ENCODE measurements around the gene SNAP91. TPM values are rescaled to one million over a fixed set of nuclear protein-coding genes. Genes with fewer than 3 reads are reported as not detected.
"Not testable (repeated sequence)": the region's sequence is repeated elsewhere in the genome, so short reads cannot be mapped to it uniquely, and the experiment has no call there.

SNAP91 gene
- total RNA-seq, 1 donor from 2014 or later = 0.40 TPM

DNA sequence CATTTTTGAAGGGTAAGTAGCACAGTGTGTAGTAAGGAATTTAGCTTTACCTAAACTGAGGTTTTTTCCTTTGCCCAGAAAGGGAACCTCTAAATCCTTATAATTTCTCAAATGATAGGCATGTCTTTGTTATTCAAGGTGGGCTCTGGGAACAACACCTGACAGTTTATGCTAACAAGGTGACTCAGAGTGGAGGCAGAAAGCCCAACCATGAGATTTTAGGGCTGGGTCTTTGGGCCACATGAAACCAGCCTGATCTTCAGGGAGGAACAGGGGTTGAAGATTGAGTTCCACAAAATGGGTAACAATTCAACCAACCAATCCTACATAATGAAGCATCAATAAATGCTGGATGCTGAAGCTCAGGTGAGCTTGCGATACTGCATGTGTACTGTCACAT, 149.9 kb downstream of the SNAP91 start:
- Mint-ChIP-seq H3K4me3 (no peak overlapping the region), H3K4me1 (no peaks in the 10 kb centered on the region), H3K9me3 (peaks cover 7% of the 10 kb centered on the region), H3K27ac (no peak overlapping the region), H3K36me3 (no peaks in the 10 kb centered on the region), H3K27me3 (ENCODE audit: low read depth) (peaks cover under 1% of the 10 kb centered on the region)
- TF ChIP-seq, protein P1, sequence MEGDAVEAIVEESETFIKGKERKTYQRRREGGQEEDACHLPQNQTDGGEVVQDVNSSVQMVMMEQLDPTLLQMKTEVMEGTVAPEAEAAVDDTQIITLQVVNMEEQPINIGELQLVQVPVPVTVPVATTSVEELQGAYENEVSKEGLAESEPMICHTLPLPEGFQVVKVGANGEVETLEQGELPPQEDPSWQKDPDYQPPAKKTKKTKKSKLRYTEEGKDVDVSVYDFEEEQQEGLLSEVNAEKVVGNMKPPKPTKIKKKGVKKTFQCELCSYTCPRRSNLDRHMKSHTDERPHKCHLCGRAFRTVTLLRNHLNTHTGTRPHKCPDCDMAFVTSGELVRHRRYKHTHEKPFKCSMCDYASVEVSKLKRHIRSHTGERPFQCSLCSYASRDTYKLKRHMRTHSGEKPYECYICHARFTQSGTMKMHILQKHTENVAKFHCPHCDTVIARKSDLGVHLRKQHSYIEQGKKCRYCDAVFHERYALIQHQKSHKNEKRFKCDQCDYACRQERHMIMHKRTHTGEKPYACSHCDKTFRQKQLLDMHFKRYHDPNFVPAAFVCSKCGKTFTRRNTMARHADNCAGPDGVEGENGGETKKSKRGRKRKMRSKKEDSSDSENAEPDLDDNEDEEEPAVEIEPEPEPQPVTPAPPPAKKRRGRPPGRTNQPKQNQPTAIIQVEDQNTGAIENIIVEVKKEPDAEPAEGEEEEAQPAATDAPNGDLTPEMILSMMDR (IDR thresholded peaks at IDR 0.05; ENCODE audit: unreplicated experiment) = no peak
- DNase-seq (ENCODE audit: low spot score in 2 of 2, unreplicated experiment in 2 of 2) = no peak

DNA sequence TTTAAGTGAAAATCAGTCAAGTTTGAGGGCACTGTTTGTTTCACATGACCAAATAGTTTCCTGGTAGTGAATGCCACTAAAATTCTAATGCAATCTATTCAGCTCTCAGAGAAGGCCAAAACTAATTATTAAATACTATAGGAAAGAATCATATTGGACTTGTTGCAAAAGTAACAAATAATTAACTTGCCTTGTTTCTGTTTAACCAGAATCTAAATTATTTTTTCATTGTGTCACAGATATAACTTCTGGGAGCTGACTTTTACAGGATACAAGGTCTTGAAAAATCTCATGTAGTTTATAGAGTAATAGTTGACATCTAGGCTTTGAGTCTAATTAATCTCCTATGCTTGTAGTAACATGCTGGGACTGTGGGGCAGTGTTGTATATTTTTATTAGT, 152.0 kb downstream of the SNAP91 start:
- no peaks in the 10 kb centered on the region for H3K4me1 Mint-ChIP-seq
- TF ChIP-seq, protein P1 (IDR thresholded peaks at IDR 0.05; ENCODE audit: unreplicated experiment) = no peak
- H3K27me3 Mint-ChIP-seq (ENCODE audit: low read depth) = peaks cover 6% of the 10 kb centered on the region
- no peaks in the 10 kb centered on the region for H3K36me3 Mint-ChIP-seq
- H3K4me3 Mint-ChIP-seq = no peak overlapping the region
- no peaks in the 10 kb centered on the region for H3K9me3 Mint-ChIP-seq
- no peak overlapping the region for H3K27ac Mint-ChIP-seq
- DNase-seq (ENCODE audit: low spot score in 2 of 2, unreplicated experiment in 2 of 2) = no peak

DNA sequence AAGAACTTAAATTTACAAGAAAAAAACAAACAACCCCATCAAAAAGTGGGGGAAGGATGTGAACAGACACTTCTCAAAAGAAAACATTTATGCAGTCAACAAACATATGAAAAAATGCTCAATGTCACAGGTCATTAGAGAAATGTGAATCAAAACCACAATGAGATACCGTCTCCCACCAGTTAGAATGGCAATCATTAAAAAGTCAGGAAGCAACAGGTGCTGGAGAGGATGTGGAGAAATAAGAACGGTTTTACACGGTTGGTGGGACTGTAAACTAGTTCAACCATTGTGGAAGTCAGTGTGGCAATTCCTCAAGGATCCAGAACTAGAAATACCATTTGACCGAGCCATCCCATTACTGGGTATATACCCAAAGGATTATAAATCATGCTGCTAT, 157.2 kb downstream of the SNAP91 start:
- Mint-ChIP-seq H3K9me3 (peaks cover 12% of the 10 kb centered on the region), H3K27me3 (ENCODE audit: low read depth) (peaks cover 13% of the 10 kb centered on the region)
- H3K27ac Mint-ChIP-seq; H3K36me3 Mint-ChIP-seq; H3K4me3 Mint-ChIP-seq; DNase-seq (ENCODE audit: low spot score in 2 of 2, unreplicated experiment in 2 of 2); H3K4me1 Mint-ChIP-seq: not testable (repeated sequence)

DNA sequence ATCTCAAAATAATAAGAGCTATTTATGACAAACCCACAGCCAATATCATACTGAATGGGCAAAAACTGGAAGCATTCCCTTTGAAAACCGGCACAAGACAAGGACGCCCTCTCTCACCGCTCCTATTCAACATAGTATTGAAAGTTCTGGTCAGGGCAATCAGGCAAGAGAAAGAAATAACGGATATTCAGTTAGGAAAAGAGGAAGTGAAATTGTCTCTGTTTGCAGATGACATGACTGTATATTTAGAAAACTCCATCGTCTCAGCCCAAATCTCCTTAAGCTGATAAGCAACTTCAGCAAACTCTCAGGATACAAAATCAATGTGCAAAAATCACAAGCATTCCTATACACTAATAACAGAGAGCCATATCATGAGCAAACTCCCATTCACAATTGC, 158.4 kb downstream of the SNAP91 start:
- not testable (repeated sequence) for H3K27ac Mint-ChIP-seq; H3K4me1 Mint-ChIP-seq; DNase-seq (ENCODE audit: low spot score in 2 of 2, unreplicated experiment in 2 of 2); H3K4me3 Mint-ChIP-seq; H3K36me3 Mint-ChIP-seq
- Mint-ChIP-seq H3K27me3 (ENCODE audit: low read depth) (peaks cover 13% of the 10 kb centered on the region), H3K9me3 (peaks cover 12% of the 10 kb centered on the region)

DNA sequence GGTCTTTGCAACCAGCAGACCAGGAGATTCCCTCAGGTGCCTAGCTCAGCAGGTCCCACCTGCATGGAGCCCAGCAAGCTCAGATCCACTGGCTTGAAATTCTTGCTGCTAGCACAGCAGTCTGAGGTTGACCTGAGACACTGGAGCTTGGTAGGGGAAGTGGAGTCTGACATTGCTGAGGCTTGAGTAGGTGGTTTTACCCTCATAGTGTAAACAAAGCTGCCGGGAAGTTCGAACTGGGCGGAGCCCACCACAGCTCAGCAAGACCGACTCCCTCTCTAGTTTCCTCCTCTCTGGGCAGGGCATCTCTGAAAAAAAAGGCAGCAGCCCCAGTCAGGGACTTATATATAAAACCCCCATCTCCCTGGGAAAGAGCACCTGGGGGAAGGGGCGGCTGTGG, 162.3 kb downstream of the SNAP91 start:
- H3K4me1 Mint-ChIP-seq = no peaks in the 10 kb centered on the region
- peaks cover 28% of the 10 kb centered on the region for H3K9me3 Mint-ChIP-seq
- no peak overlapping the region for H3K27ac Mint-ChIP-seq
- H3K27me3 Mint-ChIP-seq (ENCODE audit: low read depth) = peaks cover 27% of the 10 kb centered on the region
- TF ChIP-seq, protein P1 (IDR thresholded peaks at IDR 0.05; ENCODE audit: unreplicated experiment) = no peak
- no peak overlapping the region for H3K4me3 Mint-ChIP-seq
- no peak for DNase-seq (ENCODE audit: low spot score in 2 of 2, unreplicated experiment in 2 of 2)
- no peaks in the 10 kb centered on the region for H3K36me3 Mint-ChIP-seq

DNA sequence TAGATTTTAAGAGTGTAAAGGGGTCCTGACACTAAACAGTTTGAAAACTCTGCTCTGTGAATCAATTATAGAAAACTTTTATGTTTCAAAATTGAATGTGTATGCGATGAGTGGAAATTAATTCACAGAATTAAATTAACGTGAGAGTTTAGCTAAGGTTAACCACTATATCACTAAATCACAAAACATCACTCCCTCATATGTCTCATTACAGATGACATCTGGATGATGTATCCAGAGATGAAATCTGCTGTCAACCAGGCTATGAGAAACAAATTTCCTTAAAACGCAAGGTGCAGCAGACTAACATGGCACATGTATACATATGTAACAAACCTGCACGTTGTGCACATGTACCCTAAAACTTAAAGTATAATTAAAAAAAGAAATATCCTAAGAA, 169.2 kb downstream of the SNAP91 start:
- TF ChIP-seq, protein P1 (IDR thresholded peaks at IDR 0.05; ENCODE audit: unreplicated experiment) = no peak
- no peaks in the 10 kb centered on the region for H3K4me1 Mint-ChIP-seq
- H3K27ac Mint-ChIP-seq = no peak overlapping the region
- H3K36me3 Mint-ChIP-seq = no peaks in the 10 kb centered on the region
- H3K4me3 Mint-ChIP-seq = no peak overlapping the region
- H3K27me3 Mint-ChIP-seq (ENCODE audit: low read depth) = peaks cover 42% of the 10 kb centered on the region
- DNase-seq (ENCODE audit: low spot score in 2 of 2, unreplicated experiment in 2 of 2) = no peak
- H3K9me3 Mint-ChIP-seq = peaks cover 20% of the 10 kb centered on the region
